Stomach smooth muscle (tissue), 2 donors: Measurements from ENCODE around the gene YARS1.

ENCODE experiments used
- H3K27ac ChIP-seq: one replicate; pipeline ENCODE4 v1.7.0; 2013; ENCODE audit warnings: mild to moderate bottlenecking, low read length, inconsistent platforms
- H3K27me3 ChIP-seq, 2 donors: one replicate each; pipeline ENCODE4 v1.7.0; 2013; ENCODE audit warnings: low read length in 2 of 2; ENCODE audit not compliant: insufficient read depth in 2 of 2, control insufficient read depth in 1 of 2
- H3K36me3 ChIP-seq, 2 donors: one replicate each; pipeline ENCODE4 v1.7.0; 2013; ENCODE audit warnings: low read length in 2 of 2; ENCODE audit not compliant: control insufficient read depth in 2 of 2, insufficient read depth in 2 of 2
- H3K4me1 ChIP-seq: one replicate; pipeline ENCODE4 v1.7.0; 2013; ENCODE audit warnings: low read length; ENCODE audit not compliant: control insufficient read depth, insufficient read depth
- H3K4me3 ChIP-seq, 2 donors: one replicate each; pipeline ENCODE4 v1.7.0; 2013; ENCODE audit warnings: low read length in 2 of 2
- H3K9ac ChIP-seq, 2 donors: one replicate each; pipeline ENCODE4 v1.7.0; 2013; ENCODE audit warnings: low read length in 2 of 2, mild to moderate bottlenecking in 1 of 2
- H3K9me3 ChIP-seq, 2 donors: one replicate each; pipeline ENCODE4 v1.7.0; 2013; ENCODE audit warnings: low read length in 2 of 2; ENCODE audit not compliant: control insufficient read depth in 2 of 2
- donor health status: healthy.
- donor health status: Pancreatic carcinoma.

The YARS1 gene

DNA sequence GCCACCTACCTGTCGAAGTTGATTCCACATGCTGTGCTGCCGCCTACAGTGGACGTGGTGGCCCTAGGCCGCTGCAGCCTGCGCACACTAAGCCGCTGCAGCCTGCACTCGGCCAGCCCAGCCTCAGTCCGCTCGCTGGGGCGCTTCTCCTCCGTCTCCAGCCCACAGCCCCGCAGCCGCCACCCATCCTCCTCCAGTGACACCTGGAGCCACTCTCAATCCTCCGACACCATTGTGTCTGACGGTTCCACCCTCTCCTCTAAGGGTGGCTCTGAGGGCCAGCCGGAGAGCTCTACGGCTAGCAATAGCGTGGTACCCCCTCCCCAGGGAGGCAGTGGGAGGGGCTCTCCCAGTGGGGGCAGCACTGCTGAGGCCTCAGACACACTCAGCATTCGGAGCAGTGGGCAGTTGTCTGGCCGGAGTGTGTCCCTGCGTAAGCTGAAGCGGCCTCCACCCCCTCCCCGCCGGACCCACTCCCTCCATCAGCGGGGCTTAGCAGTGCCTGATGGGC lies 46.9 kb downstream of the YARS1 start:
- H3K4me1 ChIP-seq, result peaks cover 35% of the 10 kb centered on the region
- no peaks in the 10 kb centered on the region for H3K27me3 ChIP-seq
- H3K36me3 ChIP-seq, result peaks cover 4 to 16% of the 10 kb centered on the region in 2 donors
- no peak overlapping the region for H3K9ac ChIP-seq
- H3K4me3 ChIP-seq, result no peak overlapping the region
- no peak overlapping the region for H3K27ac ChIP-seq
- no peaks in the 10 kb centered on the region for H3K9me3 ChIP-seq

DNA sequence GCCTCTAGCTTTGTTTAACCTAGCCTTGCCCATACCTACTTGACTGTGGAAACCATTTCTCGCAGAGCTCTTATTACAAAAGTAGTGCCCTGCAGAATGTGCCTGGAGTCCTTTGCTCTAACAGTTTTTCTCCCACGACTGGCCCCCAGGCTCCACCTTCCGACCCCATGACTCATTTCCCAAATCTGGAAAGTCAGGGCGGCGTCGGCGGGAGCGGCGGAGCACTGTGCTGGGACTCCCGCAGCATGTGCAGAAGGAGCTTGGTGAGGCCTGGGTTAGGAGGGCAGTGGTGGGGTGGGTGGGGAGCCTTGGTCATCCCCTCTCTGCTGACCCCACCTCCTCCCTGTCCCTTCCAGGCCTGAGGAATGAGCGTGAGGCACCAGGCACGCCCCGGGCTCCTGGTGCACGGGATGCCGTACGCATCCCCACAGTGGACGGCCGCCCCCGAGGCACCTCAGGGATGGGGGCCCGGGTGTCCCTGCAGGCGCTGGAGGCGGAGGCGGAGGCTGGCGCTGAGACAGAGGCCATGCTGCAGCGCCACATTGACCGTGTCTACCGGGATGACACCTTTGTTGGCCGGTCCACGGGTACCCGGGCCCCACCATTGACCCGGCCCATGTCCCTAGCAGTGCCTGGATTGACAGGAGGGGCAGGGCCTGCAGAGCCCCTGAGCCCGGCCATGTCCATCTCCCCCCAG lies 47.5 kb downstream of the YARS1 start:
- H3K4me3 ChIP-seq, result no peak overlapping the region
- no peaks in the 10 kb centered on the region for H3K9me3 ChIP-seq
- no peaks in the 10 kb centered on the region for H3K27me3 ChIP-seq
- H3K36me3 ChIP-seq, result peaks cover 2 to 16% of the 10 kb centered on the region in 2 donors
- H3K9ac ChIP-seq, result no peak overlapping the region
- peaks cover 38% of the 10 kb centered on the region for H3K4me1 ChIP-seq
- H3K27ac ChIP-seq, result no peak overlapping the region

DNA sequence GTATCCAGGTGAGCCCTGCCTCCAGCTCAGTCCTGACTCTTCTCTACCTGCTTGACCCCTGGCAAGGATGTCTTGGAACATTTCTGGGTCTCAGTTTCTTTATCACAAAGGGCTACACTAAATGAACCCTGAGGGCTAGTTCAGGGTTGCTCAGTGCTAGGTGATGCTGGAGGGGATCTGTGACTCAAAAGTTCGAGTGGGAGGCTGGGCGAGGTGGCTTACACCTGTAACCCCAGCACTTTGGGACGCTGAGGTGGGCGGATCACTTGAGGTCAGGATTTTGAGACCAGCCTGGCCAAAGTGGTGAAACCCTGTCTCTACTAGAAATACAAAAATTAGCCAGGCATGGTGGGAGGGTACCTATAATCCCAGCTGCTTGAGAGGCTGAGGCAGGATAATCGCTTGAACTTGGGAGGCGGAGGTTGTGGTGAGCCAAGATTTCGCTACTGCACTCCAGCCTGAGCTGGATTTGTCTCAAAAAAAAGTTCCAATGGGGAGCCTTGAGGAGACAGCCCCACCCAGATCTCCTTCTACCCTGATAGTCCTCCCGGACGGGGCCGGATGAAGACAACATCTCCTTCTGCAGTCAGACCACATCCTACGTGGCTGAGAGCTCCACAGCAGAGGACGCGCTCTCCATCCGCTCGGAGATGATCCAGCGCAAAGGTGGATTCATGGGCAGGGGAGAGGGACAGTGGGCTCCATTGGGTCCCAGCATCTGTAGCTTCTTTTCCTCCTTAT lies 48.9 kb downstream of the YARS1 start:
- no peak overlapping the region for H3K9ac ChIP-seq
- no peaks in the 10 kb centered on the region for H3K27me3 ChIP-seq
- H3K4me1 ChIP-seq, result peaks cover 38% of the 10 kb centered on the region
- H3K4me3 ChIP-seq, result no peak overlapping the region
- H3K36me3 ChIP-seq, result peaks cover 0 to 7% of the 10 kb centered on the region in 2 donors
- no peak overlapping the region for H3K27ac ChIP-seq
- H3K9me3 ChIP-seq, result no peaks in the 10 kb centered on the region

DNA sequence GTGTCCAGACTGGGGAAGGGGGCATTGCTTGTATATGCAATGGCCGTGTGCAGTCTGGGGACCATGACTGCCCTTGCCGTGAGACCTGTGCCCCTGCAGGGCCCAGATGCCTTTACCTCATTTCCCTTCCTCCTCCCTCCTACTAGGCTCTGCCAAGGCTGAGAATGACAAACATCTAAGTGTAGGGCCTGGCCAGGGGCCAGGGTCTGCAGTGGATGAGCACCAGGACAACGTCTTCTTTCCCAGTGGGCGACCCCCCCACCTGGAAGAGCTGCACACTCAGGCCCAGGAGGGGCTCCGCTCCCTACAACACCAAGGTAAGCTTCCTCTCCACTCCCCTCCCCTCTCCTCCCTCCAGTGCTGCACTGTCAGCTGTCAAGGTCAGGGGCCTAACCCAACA lies 49.5 kb downstream of the YARS1 start:
- Histone ChIP-seq H3K4me1 (peaks cover 33% of the 10 kb centered on the region), H3K27ac (peak overlapping the region; percentile 31)

DNA sequence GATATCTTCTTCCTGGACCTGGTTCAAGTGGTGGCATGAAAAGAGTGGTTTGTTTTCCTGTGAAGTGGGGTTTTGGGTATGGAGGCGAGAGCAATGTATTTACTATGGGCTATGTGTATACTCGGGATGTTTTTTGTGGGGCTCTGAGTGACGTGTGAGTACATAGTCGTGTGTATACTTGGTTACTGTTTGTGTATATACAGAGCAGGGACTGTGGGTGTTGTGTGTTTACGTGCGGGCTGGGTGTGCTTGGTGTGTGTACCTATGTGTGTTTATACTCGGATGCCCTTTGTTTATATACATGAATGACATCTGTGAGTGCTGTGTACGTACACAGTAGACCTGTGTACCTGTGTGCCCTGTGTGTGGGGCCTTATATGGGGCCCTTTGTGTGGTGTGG lies 50.0 kb downstream of the YARS1 start:
- Histone ChIP-seq H3K27ac (peak overlapping the region; percentile 31), H3K9ac (peak overlapping the region in 1 of 2 donors; percentile 13), H3K36me3 (peaks cover 0 to 7% of the 10 kb centered on the region in 2 donors), H3K4me3 (no peak overlapping the region), H3K9me3 (no peaks in the 10 kb centered on the region), H3K27me3 (no peaks in the 10 kb centered on the region), H3K4me1 (peaks cover 29% of the 10 kb centered on the region)

More for the DNA sequence above, 49.5 kb downstream of the YARS1 start:
- Histone ChIP-seq H3K4me3 (no peak overlapping the region), H3K27me3 (no peaks in the 10 kb centered on the region), H3K36me3 (peaks cover 0 to 7% of the 10 kb centered on the region in 2 donors), H3K9ac (no peak overlapping the region), H3K9me3 (no peaks in the 10 kb centered on the region)

DNA sequence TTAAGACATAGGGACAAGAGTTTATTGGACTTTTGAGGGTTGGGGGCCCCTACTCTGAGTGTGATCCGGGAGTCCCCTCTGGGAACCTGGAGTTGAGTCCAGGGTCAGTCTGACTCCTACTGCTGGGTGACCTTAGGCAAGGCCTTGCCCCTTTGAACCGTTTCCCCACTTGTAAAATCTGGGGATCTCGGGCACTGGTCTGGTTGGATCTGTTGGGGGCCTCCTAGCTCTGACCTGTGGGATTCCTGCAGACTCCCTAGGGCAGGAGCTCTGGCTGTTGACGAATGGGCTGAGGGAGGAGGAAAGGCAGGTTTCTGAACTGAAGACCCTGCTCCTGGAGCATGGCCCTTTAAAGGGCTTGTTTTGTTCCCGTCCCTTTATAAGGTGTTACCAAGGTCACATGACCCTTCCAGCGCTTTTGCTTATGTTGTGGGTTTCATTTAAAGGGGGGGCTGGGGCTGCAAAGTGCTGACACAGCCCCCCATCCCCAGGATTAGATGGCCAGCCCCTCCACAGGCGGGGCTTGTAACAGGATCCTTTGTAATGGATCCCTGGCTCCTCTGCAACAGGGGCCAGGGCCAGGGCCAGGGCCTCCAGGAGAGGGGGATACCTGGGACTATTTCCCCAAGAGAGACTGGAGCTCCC lies 50.7 kb downstream of the YARS1 start:
- Histone ChIP-seq H3K27me3 (no peaks in the 10 kb centered on the region), H3K4me3 (no peak overlapping the region), H3K27ac (peak overlapping the region; percentile 31), H3K9ac (peak overlapping the region in 1 of 2 donors; percentile 29), H3K9me3 (no peaks in the 10 kb centered on the region), H3K36me3 (peaks cover 0 to 7% of the 10 kb centered on the region in 2 donors), H3K4me1 (peaks cover 36% of the 10 kb centered on the region)

DNA sequence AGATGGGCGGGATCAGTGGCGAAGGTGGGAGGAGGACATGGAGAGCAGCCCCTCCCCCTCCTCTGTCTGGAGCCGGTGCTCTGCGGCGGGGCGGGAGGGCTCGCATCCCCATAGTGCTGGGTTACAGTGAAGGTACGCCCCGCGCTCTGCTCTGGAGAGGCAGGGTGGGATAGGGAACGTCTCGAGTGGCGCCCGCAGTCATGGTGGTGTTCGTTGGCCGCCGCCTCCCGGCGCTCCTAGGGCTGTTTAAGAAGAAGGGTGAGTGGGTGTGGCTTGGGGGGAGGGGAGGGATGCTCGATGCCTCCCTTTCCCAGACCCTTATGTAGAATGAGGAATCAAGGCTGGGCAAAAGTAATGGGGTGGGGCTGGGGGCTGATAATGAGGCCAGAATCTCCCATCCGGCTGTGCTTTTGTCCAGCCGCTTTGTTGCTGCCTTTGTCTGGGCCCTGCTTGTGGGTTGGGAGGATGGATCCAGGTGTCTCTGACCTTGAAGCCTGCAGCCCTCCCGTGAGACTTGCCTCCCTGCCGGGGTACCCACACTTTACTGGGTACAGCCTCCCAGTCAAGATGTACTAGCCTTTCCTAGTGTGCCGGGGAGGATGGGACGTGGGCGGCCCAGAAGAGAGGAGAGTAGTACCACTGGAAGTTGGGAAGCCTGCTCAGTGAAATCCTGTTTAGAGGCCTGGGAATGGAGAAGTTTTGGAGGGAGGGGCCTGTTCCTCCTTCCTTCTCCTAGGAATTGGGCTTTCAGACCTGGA lies 51.4 kb downstream of the YARS1 start:
- Histone ChIP-seq H3K27ac (no peak overlapping the region), H3K4me3 (no peak overlapping the region), H3K36me3 (peaks cover 0 to 7% of the 10 kb centered on the region in 2 donors), H3K9ac (no peak overlapping the region), H3K4me1 (peaks cover 43% of the 10 kb centered on the region), H3K27me3 (no peaks in the 10 kb centered on the region), H3K9me3 (no peaks in the 10 kb centered on the region)

DNA sequence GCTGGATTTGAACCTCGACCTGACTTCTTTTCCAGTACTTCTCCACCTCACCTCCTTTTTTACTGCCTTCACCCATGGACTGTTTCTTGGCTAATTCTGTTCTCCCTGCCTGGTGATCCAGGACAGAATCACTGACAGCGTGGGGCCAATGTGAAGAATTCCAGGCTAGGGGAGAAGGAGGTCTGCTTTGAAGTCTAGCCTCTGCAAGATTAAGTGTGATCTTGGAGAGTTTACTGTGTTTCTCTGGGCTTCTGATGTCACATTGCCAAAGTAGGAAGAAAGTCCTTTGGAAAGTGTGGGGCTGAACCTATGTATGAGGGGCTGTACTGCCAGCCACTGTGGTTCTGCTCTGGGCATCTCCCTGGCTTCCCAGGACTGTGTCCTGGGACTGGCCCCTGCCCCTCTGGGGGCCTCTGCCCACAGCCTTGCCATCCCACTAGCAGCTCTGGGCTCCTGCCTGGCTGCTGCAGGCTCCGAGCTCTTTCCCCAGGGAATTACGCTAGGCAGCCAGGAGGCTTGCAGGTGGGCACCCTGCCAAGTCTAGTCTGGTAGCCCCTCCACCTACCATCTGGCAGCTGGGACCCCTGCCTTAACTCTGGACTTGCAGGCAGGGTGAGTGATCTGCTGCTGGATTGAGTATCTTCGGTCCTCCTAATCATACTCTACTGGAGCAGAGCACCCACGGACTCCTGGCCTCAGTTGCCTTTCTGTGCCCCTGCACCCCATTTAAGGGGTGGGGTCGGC lies 52.2 kb downstream of the YARS1 start:
- Histone ChIP-seq H3K27ac (no peak overlapping the region), H3K9me3 (no peaks in the 10 kb centered on the region), H3K4me3 (no peak overlapping the region), H3K36me3 (peaks cover 0 to 2% of the 10 kb centered on the region in 2 donors), H3K4me1 (peaks cover 47% of the 10 kb centered on the region), H3K27me3 (no peaks in the 10 kb centered on the region), H3K9ac (no peak overlapping the region)

DNA sequence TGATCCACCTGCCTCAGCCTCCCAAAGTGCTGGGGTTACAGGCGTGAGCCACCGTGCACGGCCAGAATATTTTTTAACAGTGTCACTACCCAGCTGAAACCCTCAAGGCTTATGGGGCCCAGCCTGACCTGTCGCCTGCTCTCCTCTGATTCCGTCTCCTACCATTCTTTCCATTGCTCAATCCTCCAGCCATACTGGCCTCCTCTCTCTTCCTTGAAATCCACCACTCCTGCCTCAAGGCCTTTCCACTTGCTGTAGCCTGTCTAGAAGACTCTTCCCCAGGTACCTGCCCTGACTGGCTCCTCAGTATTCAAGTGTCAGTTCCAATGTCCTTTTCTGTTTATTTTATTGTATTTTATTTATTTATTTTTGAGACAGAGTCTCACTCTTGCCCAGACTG lies 53.9 kb downstream of the YARS1 start:
- H3K27ac ChIP-seq, result no peak overlapping the region
- peaks cover 49% of the 10 kb centered on the region for H3K4me1 ChIP-seq

DNA sequence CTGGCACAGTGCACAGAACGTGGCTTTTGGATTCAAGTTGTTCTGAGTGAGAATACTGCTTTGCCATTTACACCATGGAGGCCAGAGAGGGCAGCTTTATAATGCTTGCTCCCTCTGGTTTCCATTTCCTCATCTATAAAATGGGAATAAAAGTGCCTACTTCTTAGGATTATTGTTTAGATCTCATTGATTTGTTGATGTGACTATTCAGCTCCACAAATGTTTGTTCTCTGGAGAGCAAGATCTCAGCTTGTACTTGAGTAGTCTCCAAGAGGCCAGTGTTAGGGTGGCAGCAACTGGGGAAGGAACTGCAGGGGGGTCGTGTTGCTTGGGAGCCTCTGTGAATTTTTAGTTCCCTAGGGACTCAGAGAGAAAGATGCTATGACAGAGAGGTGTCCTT lies 55.2 kb downstream of the YARS1 start:
- H3K4me1 ChIP-seq, result peaks cover 37% of the 10 kb centered on the region

More for the DNA sequence above, 53.9 kb downstream of the YARS1 start:
- H3K9ac ChIP-seq, result no peak overlapping the region
- H3K4me3 ChIP-seq, result no peak overlapping the region
- H3K27me3 ChIP-seq, result no peaks in the 10 kb centered on the region
- H3K9me3 ChIP-seq, result no peaks in the 10 kb centered on the region
- peaks cover 0 to 2% of the 10 kb centered on the region in 2 donors for H3K36me3 ChIP-seq

More for the DNA sequence above, 55.2 kb downstream of the YARS1 start:
- Histone ChIP-seq H3K9me3 (no peaks in the 10 kb centered on the region), H3K27me3 (no peaks in the 10 kb centered on the region), H3K27ac (no peak overlapping the region), H3K9ac (no peak overlapping the region), H3K4me3 (no peak overlapping the region), H3K36me3 (no peaks in the 10 kb centered on the region)
